Osteoblast (primary cell): ENCODE measurements around the gene ATP6V0A4. TPM values are rescaled to one million over a fixed set of nuclear protein-coding genes. Genes with fewer than 3 reads are reported as not detected.

ENCODE experiments used
- DNase-seq: peaks from one replicate; pipeline ENCODE4 v3.0.0; 2011; ENCODE audit warnings: low spot score, mixed read lengths; ENCODE audit not compliant: insufficient read length; ENCODE audit errors: missing footprints
- H2AFZ ChIP-seq: 2 replicates; pipeline ENCODE4 v1.6.0; 2011; ENCODE audit warnings: mild to moderate bottlenecking, low read length
- H3K27ac ChIP-seq: 2 replicates; pipeline ENCODE4 v1.5.1; 2011; ENCODE audit warnings: mild to moderate bottlenecking, low read depth, low read length, moderate library complexity
- H3K27me3 ChIP-seq: 2 replicates; pipeline ENCODE4 v1.6.0; 2012; ENCODE audit warnings: mild to moderate bottlenecking, control low read depth, inconsistent platforms, low read length, moderate library complexity; ENCODE audit not compliant: insufficient read depth
- H3K36me3 ChIP-seq: 2 replicates; pipeline ENCODE4 v1.5.1; 2011; ENCODE audit warnings: mild to moderate bottlenecking, low read length, control low read depth, moderate library complexity; ENCODE audit not compliant: insufficient read depth
- H3K4me1 ChIP-seq: 2 replicates; pipeline ENCODE4 v1.5.1; 2011; ENCODE audit warnings: mild to moderate bottlenecking, low read length, control low read depth, moderate library complexity; ENCODE audit not compliant: insufficient read depth
- H3K4me2 ChIP-seq: 2 replicates; pipeline ENCODE4 v1.6.0; 2011; ENCODE audit warnings: mild to moderate bottlenecking, low read length; ENCODE audit not compliant: insufficient read depth
- H3K4me3 ChIP-seq: fragments of 200-600 bp; sonication (generic); 3 replicates; pipeline ENCODE4 v1.5.1; 2012; ENCODE audit warnings: mild to moderate bottlenecking, low read length, inconsistent platforms; ENCODE audit not compliant: insufficient read depth
- H3K79me2 ChIP-seq: 2 replicates; pipeline ENCODE4 v1.6.0; 2012; ENCODE audit warnings: mild to moderate bottlenecking, low read length, control low read depth, inconsistent platforms; ENCODE audit not compliant: insufficient read depth
- H3K9me3 ChIP-seq: 2 replicates; pipeline ENCODE4 v1.5.1; 2011; ENCODE audit warnings: low read depth, low read length, control low read depth
- H4K20me1 ChIP-seq: 2 replicates; pipeline ENCODE4 v1.6.0; 2012; ENCODE audit warnings: mild to moderate bottlenecking, low read length, control low read depth; ENCODE audit not compliant: insufficient read depth
- CTCF ChIP-seq: IDR thresholded peaks from 2 replicates; pipeline ENCODE4 v1.5.1; 2011; ENCODE audit warnings: mild to moderate bottlenecking, low read depth, low read length, moderate library complexity; ENCODE audit errors: extremely low read depth
- total RNA-seq: library from RNA; depleted of rRNA; stranded (reverse); fragments of >200 nt; gene quantifications from 2 replicates; pipeline ENCODE4 v1.2.3, GENCODE V29; 2012

The ATP6V0A4 gene
- total RNA-seq, 1 donor, result under 0.01 TPM

GRCh38 chr7:138663725-138664710 is 134.0 kb downstream of the ATP6V0A4 start:
- Histone ChIP-seq H3K27ac (no peak overlapping the region), H3K4me3 (peak overlapping the region; percentile 60), H3K36me3 (no peaks in the 10 kb centered on the region), H3K79me2 (no peaks in the 10 kb centered on the region), H3K9me3 (no peaks in the 10 kb centered on the region), H2AFZ (peak overlapping the region; percentile 70), H3K4me1 (no peaks in the 10 kb centered on the region), H3K27me3 (peaks cover 2% of the 10 kb centered on the region), H4K20me1 (no peaks in the 10 kb centered on the region), H3K4me2 (peak overlapping the region; percentile 80)
- DNase-seq, result no peak
- no peak for TF ChIP-seq CTCF

GRCh38 chr7:138662991-138663320 is 135.0 kb downstream of the ATP6V0A4 start:
- Histone ChIP-seq H3K9me3 (no peaks in the 10 kb centered on the region), H3K79me2 (no peaks in the 10 kb centered on the region), H3K4me3 (no peak overlapping the region), H3K27ac (no peak overlapping the region), H3K27me3 (peaks cover 2% of the 10 kb centered on the region), H3K4me1 (no peaks in the 10 kb centered on the region), H2AFZ (no peak overlapping the region), H3K4me2 (no peak overlapping the region), H3K36me3 (no peaks in the 10 kb centered on the region), H4K20me1 (no peaks in the 10 kb centered on the region)
- no peak for DNase-seq
- no peak for TF ChIP-seq CTCF

GRCh38 chr7:138662076-138662990 is 135.7 kb downstream of the ATP6V0A4 start:
- Histone ChIP-seq H3K36me3 (no peaks in the 10 kb centered on the region), H2AFZ (no peak overlapping the region), H3K4me1 (no peaks in the 10 kb centered on the region), H3K79me2 (no peaks in the 10 kb centered on the region), H3K27ac (no peak overlapping the region), H3K9me3 (no peaks in the 10 kb centered on the region), H3K27me3 (peaks cover 2% of the 10 kb centered on the region), H3K4me3 (no peak overlapping the region), H3K4me2 (no peak overlapping the region), H4K20me1 (no peaks in the 10 kb centered on the region)
- no peak for TF ChIP-seq CTCF
- DNase-seq, result no peak
